K562 (cell line): ENCODE measurements around the gene IFITM2. TPM values are rescaled to one million over a fixed set of nuclear protein-coding genes. Genes with fewer than 3 reads are reported as not detected.

ENCODE experiments used
- CBFA2T3 ChIP-seq: fragments of 450-650 bp; IDR thresholded peaks from 2 replicates; pipeline ENCODE4 v1.6.1; 2017
- FOXM1 ChIP-seq, 2 experiments: fragments of 450-650 bp in 1 of 2; sonication (generic) in 1 of 2; formaldehyde crosslinking in 1 of 2; IDR thresholded peaks; 2 replicates each; pipeline versions ENCODE4 v1.6.1 to v1.9.0; 2017 to 2022; ENCODE audit warnings: low read depth in 2 of 2, mild to moderate bottlenecking in 2 of 2, missing genetic modification reagents in 1 of 2, moderate library complexity in 1 of 2
- JUND ChIP-seq, 2 experiments: IDR thresholded peaks; 2 replicates in 1 of 2; 3 replicates in 1 of 2; pipeline ENCODE4 v1.6.1; 2011; ENCODE audit warnings: borderline replicate concordance in 2 of 2, low read depth in 2 of 2, low read length in 2 of 2, improper control_type of control experiment in 1 of 2, missing biosample characterization in 1 of 2, missing genetic modification characterization in 1 of 2, missing genetic modification reagents in 1 of 2
- LARP7 ChIP-seq: fragments of 450-650 bp; IDR thresholded peaks from 2 replicates; pipeline ENCODE4 v1.6.1; 2016
- MGA ChIP-seq: fragments of 450-650 bp; IDR thresholded peaks from 2 replicates; pipeline ENCODE4 v1.6.1; 2016; ENCODE audit warnings: mild to moderate bottlenecking, moderate library complexity
- PML ChIP-seq: IDR thresholded peaks from 2 replicates; pipeline ENCODE4 v1.6.1; 2012; ENCODE audit warnings: low read length, inconsistent platforms
- THRAP3 ChIP-seq: fragments of 450-650 bp; IDR thresholded peaks from 2 replicates; pipeline ENCODE4 v1.6.1; 2016; ENCODE audit warnings: mild to moderate bottlenecking, inconsistent platforms, borderline replicate concordance
- TRIM25 ChIP-seq: fragments of 450-650 bp; IDR thresholded peaks from 2 replicates; pipeline ENCODE4 v1.7.0; 2016; ENCODE audit warnings: borderline replicate concordance
- ZNF696 ChIP-seq: fragments of 250-450 bp; sonication (Bioruptor Pico); conservative IDR thresholded peaks from 2 replicates; pipeline ENCODE4 v1.4.0; 2020; ENCODE audit warnings: mild to moderate bottlenecking, moderate library complexity
- polyA plus RNA-seq, 8 experiments: library from polyadenylated mRNA; depleted of rRNA in 4 of 8; stranded (reverse) in 5 of 8; unstranded in 3 of 8; fragments of >200 nt; fragmentation: Nextera tagmentation in 2 of 8; fragmentation: Illumina TruSeq in 1 of 8; extraction: Ambion mirVana in 2 of 8; extraction: Trizol in 1 of 8; gene quantifications; 2 replicates each; pipeline versions ENCODE4 v1.2.1 to v1.2.3, GENCODE V29; 2011 to 2014; ENCODE audit warnings: inconsistent platforms in 1 of 8, missing spikeins in 1 of 8
- total RNA-seq, 7 experiments: library from RNA; depleted of rRNA in 6 of 7; stranded (reverse); fragments of >200 nt in 6 of 7; fragmentation: Illumina TruSeq in 2 of 7; extraction: Trizol in 2 of 7; gene quantifications; 2 replicates each; pipeline versions ENCODE4 v1.2.1 to v1.2.3, GENCODE V29; 2011 to 2021; ENCODE audit warnings: low replicate concordance in 1 of 7

IFITM2 gene
- total and polyA plus RNA-seq, 9 of the 15 experiments (the other 6 are each of a cell fraction or from before 2014, with no cell fraction given) = 52.8 to 4,872 (median 356) TPM

GRCh38 chr11:312092-312816 is 4.6 kb downstream of the IFITM2 start (continued):
- TF ChIP-seq MGA (peak; percentile 60), JUND (IDR thresholded peaks at IDR 0.05; ENCODE audit: borderline replicate concordance, low read depth, low read length) (no peak), JUND (tag; IDR thresholded peaks at IDR 0.05; ENCODE audit: borderline replicate concordance, low read depth, low read length) (peak; percentile 19; the same call in 1 of the 3 replicates), LARP7 (0 out of 2 replicates have a peak, but pooled peaks have one; percentile 32), CBFA2T3 (no peak), TRIM25 (no peak), FOXM1 (IDR thresholded peaks at IDR 0.05; ENCODE audit: low read depth) (no peak), FOXM1 (CRISPR knock-in tag; IDR thresholded peaks at IDR 0.05; ENCODE audit: low read depth) (no peak), THRAP3 (0 out of 2 replicates have a peak, but pooled peaks have one; percentile 12), ZNF696 (CRISPR knock-in tag) (no peak), PML (no peak)
